ENCODE results near the gene ANO1. TPM values are rescaled to one million over a fixed set of nuclear protein-coding genes. Genes with fewer than 3 reads are reported as not detected.
"Not testable (repeated sequence)": the region's sequence is repeated elsewhere in the genome, so short reads cannot be mapped to it uniquely, and the experiment has no call there.

ANO1 gene
- total RNA-seq, 1 experiment from 2014 or later = 0.99 TPM

GRCh38 chr11:70209391-70209912 lies 131.3 kb downstream of the ANO1 start:
- Histone ChIP-seq H3K27me3 (no peaks in the 10 kb centered on the region), H3K9me3 (no peaks in the 10 kb centered on the region), H3K4me3 (no peak overlapping the region), H3K36me3 (peaks cover 42% of the 10 kb centered on the region)
- DNase-seq = no peak

GRCh38 chr11:70210051-70210501 lies 132.0 kb downstream of the ANO1 start:
- no peaks in the 10 kb centered on the region for H3K27me3 ChIP-seq
- H3K4me3 ChIP-seq = no peak overlapping the region
- no peaks in the 10 kb centered on the region for H3K9me3 ChIP-seq
- H3K36me3 ChIP-seq = peaks cover 35% of the 10 kb centered on the region
- peak; percentile 46 for DNase-seq

GRCh38 chr11:70210530-70210929 lies 132.4 kb downstream of the ANO1 start:
- Histone ChIP-seq H3K36me3 (peaks cover 31% of the 10 kb centered on the region), H3K4me3 (no peak overlapping the region), H3K9me3 (no peaks in the 10 kb centered on the region), H3K27me3 (no peaks in the 10 kb centered on the region)
- DNase-seq = no peak

GRCh38 chr11:70212227-70212811 lies 134.2 kb downstream of the ANO1 start:
- H3K27me3 ChIP-seq = no peaks in the 10 kb centered on the region
- no peak overlapping the region for H3K4me3 ChIP-seq
- H3K9me3 ChIP-seq = no peaks in the 10 kb centered on the region
- DNase-seq = no peak
- peaks cover 14% of the 10 kb centered on the region for H3K36me3 ChIP-seq

- DNase-seq, H3K27me3 ChIP-seq, H3K36me3 ChIP-seq, H3K4me3 ChIP-seq, H3K9me3 ChIP-seq: not testable (repeated sequence)
These were observed 139.3 kb downstream of the ANO1 start for GRCh38 chr11:70217388-70217787.

GRCh38 chr11:70218076-70218475 lies 140.0 kb downstream of the ANO1 start:
- DNase-seq, H3K9me3 ChIP-seq, H3K27me3 ChIP-seq, H3K36me3 ChIP-seq, H3K4me3 ChIP-seq: not testable (repeated sequence)

GRCh38 chr11:70220136-70220535 lies 142.0 kb downstream of the ANO1 start:
- DNase-seq = no peak
- H3K4me3 ChIP-seq = no peak overlapping the region
- H3K36me3 ChIP-seq = no peaks in the 10 kb centered on the region
- H3K27me3 ChIP-seq = no peaks in the 10 kb centered on the region
- H3K9me3 ChIP-seq = no peaks in the 10 kb centered on the region

- Histone ChIP-seq H3K9me3 (no peaks in the 10 kb centered on the region), H3K4me3 (no peak overlapping the region), H3K27me3 (no peaks in the 10 kb centered on the region), H3K36me3 (no peaks in the 10 kb centered on the region)
- no peak for DNase-seq
These were observed 142.8 kb downstream of the ANO1 start for GRCh38 chr11:70220920-70221319.

- H3K27me3 ChIP-seq = no peaks in the 10 kb centered on the region
- H3K9me3 ChIP-seq = no peaks in the 10 kb centered on the region
- H3K4me3 ChIP-seq = no peak overlapping the region
- no peaks in the 10 kb centered on the region for H3K36me3 ChIP-seq
- peak; percentile 26 for DNase-seq
These were observed 147.6 kb downstream of the ANO1 start for GRCh38 chr11:70225681-70226177.

- Histone ChIP-seq H3K4me3 (no peak overlapping the region), H3K36me3 (no peaks in the 10 kb centered on the region), H3K27me3 (no peaks in the 10 kb centered on the region), H3K9me3 (no peaks in the 10 kb centered on the region)
- no peak for DNase-seq
These were observed 148.1 kb downstream of the ANO1 start for GRCh38 chr11:70226183-70226582.

GRCh38 chr11:70226967-70227366 lies 148.8 kb downstream of the ANO1 start:
- no peak for DNase-seq
- H3K9me3 ChIP-seq = no peaks in the 10 kb centered on the region
- no peak overlapping the region for H3K4me3 ChIP-seq
- H3K36me3 ChIP-seq = no peaks in the 10 kb centered on the region
- H3K27me3 ChIP-seq = no peaks in the 10 kb centered on the region

- no peak for DNase-seq
- no peaks in the 10 kb centered on the region for H3K36me3 ChIP-seq
- no peaks in the 10 kb centered on the region for H3K9me3 ChIP-seq
- H3K27me3 ChIP-seq = no peaks in the 10 kb centered on the region
- H3K4me3 ChIP-seq = no peak overlapping the region
These were observed 151.6 kb downstream of the ANO1 start for GRCh38 chr11:70229737-70230136.

- H3K9me3 ChIP-seq = no peaks in the 10 kb centered on the region
- H3K27me3 ChIP-seq = no peaks in the 10 kb centered on the region
- DNase-seq = no peak
- H3K4me3 ChIP-seq = no peak overlapping the region
- H3K36me3 ChIP-seq = no peaks in the 10 kb centered on the region
These were observed 152.2 kb downstream of the ANO1 start for GRCh38 chr11:70230151-70230839.

- no peaks in the 10 kb centered on the region for H3K36me3 ChIP-seq
These were observed 153.0 kb downstream of the ANO1 start for GRCh38 chr11:70230840-70231710.

GRCh38 chr11:70233034-70233433 lies 154.9 kb downstream of the ANO1 start:
- Histone ChIP-seq H3K4me3 (no peak overlapping the region), H3K36me3 (no peaks in the 10 kb centered on the region), H3K27me3 (no peaks in the 10 kb centered on the region), H3K9me3 (no peaks in the 10 kb centered on the region)
- no peak for DNase-seq

More at GRCh38 chr11:70230840-70231710, 153.0 kb downstream of the ANO1 start:
- DNase-seq = no peak
- Histone ChIP-seq H3K9me3 (no peaks in the 10 kb centered on the region), H3K4me3 (no peak overlapping the region), H3K27me3 (no peaks in the 10 kb centered on the region)

GRCh38 chr11:70233511-70233934 lies 155.4 kb downstream of the ANO1 start:
- Histone ChIP-seq H3K36me3 (no peaks in the 10 kb centered on the region), H3K9me3 (no peaks in the 10 kb centered on the region), H3K27me3 (no peaks in the 10 kb centered on the region), H3K4me3 (no peak overlapping the region)
- DNase-seq = peak; percentile 68

- no peaks in the 10 kb centered on the region for H3K27me3 ChIP-seq
- H3K4me3 ChIP-seq = no peak overlapping the region
- no peaks in the 10 kb centered on the region for H3K36me3 ChIP-seq
- no peaks in the 10 kb centered on the region for H3K9me3 ChIP-seq
- no peak for DNase-seq
These were observed 155.8 kb downstream of the ANO1 start for GRCh38 chr11:70233962-70234361.

Data from MG63 (cell line).